ENCODE results near the gene FYCO1.

FYCO1 gene

DNA sequence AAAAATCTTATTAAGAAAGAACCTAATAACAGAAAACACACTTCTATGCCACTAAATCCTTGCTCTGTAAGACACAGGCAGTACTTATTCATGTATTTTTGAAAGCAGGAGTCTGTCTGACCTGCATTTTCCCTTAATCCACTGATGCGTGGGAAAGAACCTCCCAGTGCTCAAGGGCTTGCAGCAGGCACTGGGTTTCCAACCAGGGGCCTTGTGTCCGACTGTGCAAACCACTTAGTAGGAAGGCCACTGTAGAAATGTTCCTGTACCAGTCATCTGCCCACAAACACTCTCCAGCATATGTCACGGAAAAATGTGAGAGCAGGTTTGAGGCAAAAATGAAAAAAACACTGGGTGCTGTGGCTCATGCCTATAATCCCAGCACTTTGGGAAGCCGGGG lies 39.9 kb downstream of the FYCO1 start:
- Histone ChIP-seq H3K36me3 (ENCODE audit: control insufficient read depth in 1 of 2, insufficient read depth in 2 of 2, low read length in 2 of 2) (peaks cover 73 to 97% of the 10 kb centered on the region in 2 donors), H3K9me3 (ENCODE audit: control insufficient read depth in 1 of 2, low read length in 2 of 2) (no peaks in the 10 kb centered on the region), H3K27ac (ENCODE audit: low read depth, low read length) (no peak overlapping the region), H3K27me3 (ENCODE audit: control insufficient read depth in 1 of 2, insufficient read depth in 2 of 2, low read length in 2 of 2) (no peaks in the 10 kb centered on the region), H3K9ac (ENCODE audit: low read depth in 1 of 2, low read length in 2 of 2) (no peak overlapping the region), H3K4me3 (ENCODE audit: low read depth in 1 of 2, low read length in 2 of 2) (no peak overlapping the region), H3K4me1 (ENCODE audit: control insufficient read depth in 1 of 2, insufficient read depth in 2 of 2, low read length in 2 of 2) (no peaks in the 10 kb centered on the region)

DNA sequence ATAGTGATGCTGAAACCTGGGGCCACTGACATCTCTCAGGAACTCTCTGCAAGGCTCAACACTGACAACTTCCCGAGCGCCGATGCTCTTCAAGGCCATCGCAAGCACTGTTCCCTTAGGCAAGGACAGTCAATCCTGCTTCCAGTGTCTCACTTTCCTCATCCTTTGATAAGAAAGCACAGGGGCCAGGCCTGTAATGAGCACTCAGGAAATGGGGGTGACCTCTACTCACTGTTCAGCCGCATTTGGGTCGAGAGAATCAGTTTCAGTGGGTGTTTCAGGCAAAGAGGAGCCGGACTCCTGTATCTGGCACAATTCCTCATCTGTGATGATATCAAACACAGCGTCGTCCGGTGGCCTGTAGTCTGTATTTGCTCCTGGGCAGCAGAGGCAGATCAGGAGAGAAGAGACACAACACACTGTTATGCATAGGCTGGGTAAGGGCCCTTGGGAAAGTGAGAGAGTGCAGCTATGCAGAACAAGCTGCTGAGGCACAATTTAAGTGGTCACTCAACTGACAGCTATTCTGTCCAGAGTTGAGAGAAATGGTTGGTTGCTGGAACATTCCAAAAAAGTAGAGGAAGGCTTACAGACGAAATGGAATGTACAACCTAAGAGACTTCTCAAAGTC lies 40.5 kb downstream of the FYCO1 start:
- Histone ChIP-seq H3K27me3 (ENCODE audit: control insufficient read depth in 1 of 2, insufficient read depth in 2 of 2, low read length in 2 of 2) (no peaks in the 10 kb centered on the region), H3K36me3 (ENCODE audit: control insufficient read depth in 1 of 2, insufficient read depth in 2 of 2, low read length in 2 of 2) (peaks cover 74 to 97% of the 10 kb centered on the region in 2 donors), H3K4me1 (ENCODE audit: control insufficient read depth in 1 of 2, insufficient read depth in 2 of 2, low read length in 2 of 2) (no peaks in the 10 kb centered on the region), H3K9me3 (ENCODE audit: control insufficient read depth in 1 of 2, low read length in 2 of 2) (no peaks in the 10 kb centered on the region), H3K27ac (ENCODE audit: low read depth, low read length) (no peak overlapping the region), H3K9ac (ENCODE audit: low read depth in 1 of 2, low read length in 2 of 2) (no peak overlapping the region), H3K4me3 (ENCODE audit: low read depth in 1 of 2, low read length in 2 of 2) (no peak overlapping the region)

DNA sequence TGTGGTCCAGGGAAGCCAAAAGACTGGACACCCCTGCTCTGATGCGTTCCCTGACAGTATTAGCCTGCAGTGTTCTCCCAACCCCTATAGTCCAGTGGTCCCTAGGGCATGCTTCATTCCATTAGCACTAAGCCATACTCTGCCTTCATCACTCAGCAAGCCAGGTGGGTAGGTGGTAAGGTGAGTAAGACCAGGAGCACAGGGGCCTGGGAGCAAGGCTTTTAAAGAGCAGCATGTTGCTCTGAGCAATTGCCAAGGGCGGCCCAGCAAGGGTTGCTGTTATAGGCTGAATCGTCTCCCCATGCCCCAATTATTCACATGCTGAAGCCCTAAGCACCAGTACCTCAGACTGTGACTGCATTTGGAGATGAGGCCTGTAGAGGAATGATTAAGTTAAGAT lies 41.3 kb downstream of the FYCO1 start:
- H3K4me1 ChIP-seq (ENCODE audit: control insufficient read depth in 1 of 2, insufficient read depth in 2 of 2, low read length in 2 of 2): peaks cover 0 to 3% of the 10 kb centered on the region in 2 donors
- H3K9ac ChIP-seq (ENCODE audit: low read depth in 1 of 2, low read length in 2 of 2): no peak overlapping the region
- no peaks in the 10 kb centered on the region for H3K27me3 ChIP-seq (ENCODE audit: control insufficient read depth in 1 of 2, insufficient read depth in 2 of 2, low read length in 2 of 2)
- H3K36me3 ChIP-seq (ENCODE audit: control insufficient read depth in 1 of 2, insufficient read depth in 2 of 2, low read length in 2 of 2): peaks cover 67 to 97% of the 10 kb centered on the region in 2 donors
- no peaks in the 10 kb centered on the region for H3K9me3 ChIP-seq (ENCODE audit: control insufficient read depth in 1 of 2, low read length in 2 of 2)
- H3K27ac ChIP-seq (ENCODE audit: low read depth, low read length): no peak overlapping the region
- H3K4me3 ChIP-seq (ENCODE audit: low read depth in 1 of 2, low read length in 2 of 2): no peak overlapping the region

DNA sequence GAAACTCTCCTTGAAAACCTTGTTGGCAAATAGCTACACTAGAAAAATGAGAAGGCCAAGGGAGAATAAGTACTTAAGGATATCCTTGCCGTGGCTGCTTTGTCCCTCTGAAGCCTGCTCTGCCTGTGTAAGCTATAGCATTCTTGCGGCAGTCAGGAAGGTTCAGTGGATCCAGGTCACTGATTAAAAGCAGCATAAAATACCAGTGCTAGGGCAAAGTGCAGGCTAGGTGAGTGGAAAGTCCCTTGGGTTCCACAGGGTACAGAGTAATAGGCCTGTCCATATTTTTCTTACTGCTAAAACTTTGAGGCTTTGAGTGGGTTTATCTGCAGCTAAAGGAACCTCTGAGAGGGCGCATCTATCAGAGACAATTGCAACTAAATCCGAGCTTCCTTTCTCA lies 42.1 kb downstream of the FYCO1 start:
- Histone ChIP-seq H3K4me1 (ENCODE audit: control insufficient read depth in 1 of 2, insufficient read depth in 2 of 2, low read length in 2 of 2) (peaks cover 7 to 8% of the 10 kb centered on the region in 2 donors), H3K27ac (ENCODE audit: low read depth, low read length) (no peak overlapping the region), H3K4me3 (ENCODE audit: low read depth in 1 of 2, low read length in 2 of 2) (no peak overlapping the region), H3K9me3 (ENCODE audit: control insufficient read depth in 1 of 2, low read length in 2 of 2) (no peaks in the 10 kb centered on the region), H3K36me3 (ENCODE audit: control insufficient read depth in 1 of 2, insufficient read depth in 2 of 2, low read length in 2 of 2) (peaks cover 67 to 97% of the 10 kb centered on the region in 2 donors), H3K27me3 (ENCODE audit: control insufficient read depth in 1 of 2, insufficient read depth in 2 of 2, low read length in 2 of 2) (no peaks in the 10 kb centered on the region), H3K9ac (ENCODE audit: low read depth in 1 of 2, low read length in 2 of 2) (no peak overlapping the region)

DNA sequence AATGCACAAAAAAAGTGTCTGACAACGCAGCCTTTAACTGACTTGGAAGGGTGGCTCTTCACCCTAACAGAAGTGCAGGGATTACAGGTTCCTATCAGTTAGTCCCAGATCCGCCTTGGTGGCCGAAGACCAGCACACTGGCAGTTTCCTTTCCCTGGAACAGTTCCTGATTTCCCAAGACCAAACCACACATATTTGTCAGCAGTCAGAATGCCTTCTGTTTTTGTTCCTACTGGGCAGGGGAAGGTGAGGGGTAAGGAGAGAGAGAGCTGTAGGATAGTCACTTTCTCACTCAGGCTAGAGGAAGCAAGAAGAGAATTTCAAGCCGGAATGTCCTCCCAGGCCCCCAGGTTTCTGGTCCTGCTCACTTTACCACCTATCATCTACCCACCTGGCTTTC lies 43.2 kb downstream of the FYCO1 start:
- H3K36me3 ChIP-seq (ENCODE audit: control insufficient read depth in 1 of 2, insufficient read depth in 2 of 2, low read length in 2 of 2): peaks cover 59 to 95% of the 10 kb centered on the region in 2 donors
- no peaks in the 10 kb centered on the region for H3K27me3 ChIP-seq (ENCODE audit: control insufficient read depth in 1 of 2, insufficient read depth in 2 of 2, low read length in 2 of 2)
- H3K4me3 ChIP-seq (ENCODE audit: low read depth in 1 of 2, low read length in 2 of 2): no peak overlapping the region
- no peaks in the 10 kb centered on the region for H3K9me3 ChIP-seq (ENCODE audit: control insufficient read depth in 1 of 2, low read length in 2 of 2)
- H3K9ac ChIP-seq (ENCODE audit: low read depth in 1 of 2, low read length in 2 of 2): no peak overlapping the region
- H3K27ac ChIP-seq (ENCODE audit: low read depth, low read length): no peak overlapping the region
- H3K4me1 ChIP-seq (ENCODE audit: control insufficient read depth in 1 of 2, insufficient read depth in 2 of 2, low read length in 2 of 2): peaks cover 7 to 8% of the 10 kb centered on the region in 2 donors

DNA sequence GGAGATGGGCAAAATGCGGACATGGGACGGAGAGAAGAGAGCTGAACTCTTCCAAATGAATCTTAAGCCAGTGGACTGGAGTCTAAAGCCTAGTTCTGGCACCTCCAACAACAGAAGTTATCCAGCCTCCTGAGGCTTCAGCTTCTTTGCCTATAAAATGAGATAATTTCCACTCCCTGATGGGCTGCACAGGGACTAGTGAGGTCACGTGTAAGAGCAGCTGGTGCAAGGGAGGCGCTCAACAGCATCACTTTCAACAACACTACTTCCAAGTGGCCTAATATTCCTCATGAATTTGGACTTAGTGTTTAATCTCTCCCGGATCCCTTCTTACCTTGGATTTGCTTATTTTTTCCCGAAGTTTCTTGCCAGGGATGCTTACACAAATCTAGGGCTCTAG lies 43.7 kb downstream of the FYCO1 start:
- H3K27me3 ChIP-seq (ENCODE audit: control insufficient read depth in 1 of 2, insufficient read depth in 2 of 2, low read length in 2 of 2): no peaks in the 10 kb centered on the region
- H3K36me3 ChIP-seq (ENCODE audit: control insufficient read depth in 1 of 2, insufficient read depth in 2 of 2, low read length in 2 of 2): peaks cover 62 to 95% of the 10 kb centered on the region in 2 donors
- no peak overlapping the region for H3K9ac ChIP-seq (ENCODE audit: low read depth in 1 of 2, low read length in 2 of 2)
- H3K4me3 ChIP-seq (ENCODE audit: low read depth in 1 of 2, low read length in 2 of 2): no peak overlapping the region
- peaks cover 7 to 8% of the 10 kb centered on the region in 2 donors for H3K4me1 ChIP-seq (ENCODE audit: control insufficient read depth in 1 of 2, insufficient read depth in 2 of 2, low read length in 2 of 2)
- no peaks in the 10 kb centered on the region for H3K9me3 ChIP-seq (ENCODE audit: control insufficient read depth in 1 of 2, low read length in 2 of 2)
- no peak overlapping the region for H3K27ac ChIP-seq (ENCODE audit: low read depth, low read length)

DNA sequence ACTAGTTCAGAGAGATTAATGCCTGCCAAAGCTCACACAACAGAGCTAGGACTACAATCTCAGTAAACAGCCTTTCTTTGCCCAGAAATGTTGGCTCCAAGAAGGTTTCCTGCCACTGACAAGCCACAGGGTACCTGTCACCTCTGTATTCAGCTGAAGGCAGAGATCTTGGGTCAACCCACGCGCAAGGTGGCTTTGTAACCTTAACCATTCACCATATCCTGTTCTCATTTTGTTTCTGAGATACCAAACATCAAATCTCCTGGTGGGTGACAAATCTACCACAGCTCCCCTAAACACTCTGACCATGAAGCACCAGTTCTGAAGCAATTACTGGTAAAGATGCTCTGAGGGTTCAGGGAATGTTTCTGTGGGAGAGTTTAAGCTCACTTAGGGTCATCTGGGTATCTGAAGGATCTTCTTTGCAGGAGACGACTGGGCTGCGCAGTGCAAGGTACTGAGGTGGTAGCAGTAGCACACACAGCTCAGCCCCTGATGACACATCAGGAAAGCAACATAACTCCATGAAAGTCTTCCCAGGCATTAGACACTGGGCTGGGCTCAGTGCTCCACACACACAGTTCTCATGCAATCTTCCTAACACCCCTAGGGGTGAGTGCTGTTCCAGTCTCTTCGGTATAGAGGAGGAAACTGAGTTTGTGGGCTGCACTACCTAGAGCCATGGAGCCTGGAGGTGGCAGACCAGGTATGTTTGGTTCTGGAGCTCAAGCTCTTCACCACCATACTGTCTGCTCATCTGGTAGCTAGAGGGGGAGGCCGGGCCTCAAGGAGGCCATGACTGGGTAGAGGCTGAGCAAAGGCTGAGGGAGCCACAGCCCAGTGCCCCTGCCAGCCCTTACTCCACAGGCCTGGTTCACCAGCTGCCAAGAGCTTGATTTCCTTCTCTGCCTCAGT lies 44.7 kb downstream of the FYCO1 start:
- H3K9me3 ChIP-seq (ENCODE audit: control insufficient read depth in 1 of 2, low read length in 2 of 2): no peaks in the 10 kb centered on the region
- H3K27ac ChIP-seq (ENCODE audit: low read depth, low read length): no peak overlapping the region
- peaks cover 69 to 97% of the 10 kb centered on the region in 2 donors for H3K36me3 ChIP-seq (ENCODE audit: control insufficient read depth in 1 of 2, insufficient read depth in 2 of 2, low read length in 2 of 2)
- no peak overlapping the region for H3K4me3 ChIP-seq (ENCODE audit: low read depth in 1 of 2, low read length in 2 of 2)
- H3K27me3 ChIP-seq (ENCODE audit: control insufficient read depth in 1 of 2, insufficient read depth in 2 of 2, low read length in 2 of 2): no peaks in the 10 kb centered on the region
- peaks cover 7 to 8% of the 10 kb centered on the region in 2 donors for H3K4me1 ChIP-seq (ENCODE audit: control insufficient read depth in 1 of 2, insufficient read depth in 2 of 2, low read length in 2 of 2)
- no peak overlapping the region for H3K9ac ChIP-seq (ENCODE audit: low read depth in 1 of 2, low read length in 2 of 2)

DNA sequence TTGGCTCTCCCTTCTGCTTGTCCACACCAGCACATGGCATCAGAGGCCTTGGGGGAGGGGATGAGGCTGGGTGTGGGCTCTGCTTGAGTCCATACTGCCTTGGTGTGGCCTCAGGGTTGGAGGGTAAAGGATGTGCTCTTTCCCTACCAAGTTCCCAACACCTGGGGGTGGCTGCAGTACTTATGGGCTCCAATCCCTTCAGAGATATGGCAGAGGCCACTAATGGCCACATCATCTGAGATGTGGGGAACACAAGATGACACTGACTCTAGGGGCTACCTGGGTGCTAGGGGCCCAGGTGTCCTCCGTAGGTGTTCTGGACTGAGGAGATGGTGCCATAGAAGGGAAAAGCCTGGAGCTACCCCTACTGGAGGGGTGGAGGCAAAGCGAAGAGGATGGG lies 45.5 kb downstream of the FYCO1 start:
- Histone ChIP-seq H3K4me1 (ENCODE audit: control insufficient read depth in 1 of 2, insufficient read depth in 2 of 2, low read length in 2 of 2) (peaks cover 7 to 8% of the 10 kb centered on the region in 2 donors), H3K27ac (ENCODE audit: low read depth, low read length) (no peak overlapping the region), H3K36me3 (ENCODE audit: control insufficient read depth in 1 of 2, insufficient read depth in 2 of 2, low read length in 2 of 2) (peaks cover 64 to 94% of the 10 kb centered on the region in 2 donors), H3K27me3 (ENCODE audit: control insufficient read depth in 1 of 2, insufficient read depth in 2 of 2, low read length in 2 of 2) (no peaks in the 10 kb centered on the region), H3K9me3 (ENCODE audit: control insufficient read depth in 1 of 2, low read length in 2 of 2) (no peaks in the 10 kb centered on the region), H3K4me3 (ENCODE audit: low read depth in 1 of 2, low read length in 2 of 2) (no peak overlapping the region), H3K9ac (ENCODE audit: low read depth in 1 of 2, low read length in 2 of 2) (no peak overlapping the region)

DNA sequence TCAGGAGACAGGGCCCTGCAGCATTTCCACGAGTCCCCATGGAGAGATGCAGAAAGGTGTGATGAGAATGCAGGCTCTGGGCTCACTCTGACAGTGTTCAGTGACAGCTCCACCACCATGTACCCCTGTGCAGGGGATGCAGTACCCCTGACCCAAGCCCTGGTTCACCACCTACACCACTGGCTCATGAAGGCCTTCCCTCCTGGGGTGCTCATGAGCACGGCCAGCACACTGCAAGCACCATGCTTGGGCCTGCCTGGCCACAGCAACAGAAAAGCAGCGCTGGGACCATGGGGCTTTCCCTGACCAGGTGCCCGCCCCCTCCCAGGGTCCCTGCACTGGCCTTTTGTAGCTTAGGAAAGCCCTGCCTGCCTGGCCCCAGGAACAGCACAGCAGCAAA lies 46.2 kb downstream of the FYCO1 start:
- Histone ChIP-seq H3K36me3 (ENCODE audit: control insufficient read depth in 1 of 2, insufficient read depth in 2 of 2, low read length in 2 of 2) (peaks cover 65 to 88% of the 10 kb centered on the region in 2 donors), H3K27ac (ENCODE audit: low read depth, low read length) (no peak overlapping the region), H3K4me3 (ENCODE audit: low read depth in 1 of 2, low read length in 2 of 2) (no peak overlapping the region), H3K9ac (ENCODE audit: low read depth in 1 of 2, low read length in 2 of 2) (no peak overlapping the region), H3K4me1 (ENCODE audit: control insufficient read depth in 1 of 2, insufficient read depth in 2 of 2, low read length in 2 of 2) (peaks cover 7 to 8% of the 10 kb centered on the region in 2 donors), H3K9me3 (ENCODE audit: control insufficient read depth in 1 of 2, low read length in 2 of 2) (no peaks in the 10 kb centered on the region), H3K27me3 (ENCODE audit: control insufficient read depth in 1 of 2, insufficient read depth in 2 of 2, low read length in 2 of 2) (no peaks in the 10 kb centered on the region)

DNA sequence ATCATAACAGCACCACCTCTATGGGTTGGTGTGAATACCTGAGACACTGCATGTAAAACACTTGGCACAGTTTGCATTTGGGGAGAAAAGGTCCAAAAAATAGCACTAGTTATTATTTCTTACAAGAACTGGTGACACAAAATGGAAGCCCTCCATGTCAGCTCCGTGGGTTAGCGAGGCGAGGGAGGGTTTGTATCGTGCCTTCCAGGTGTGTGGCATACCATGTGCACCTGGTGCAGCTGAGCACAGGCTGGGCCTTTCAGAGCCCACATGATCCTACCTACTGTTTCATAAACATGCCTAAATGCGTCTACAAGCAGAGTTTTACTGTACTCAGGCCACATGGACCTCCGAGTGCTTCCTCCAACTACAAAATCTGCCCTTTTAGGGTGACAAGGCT lies 46.7 kb downstream of the FYCO1 start:
- Histone ChIP-seq H3K36me3 (ENCODE audit: control insufficient read depth in 1 of 2, insufficient read depth in 2 of 2, low read length in 2 of 2) (peaks cover 59 to 83% of the 10 kb centered on the region in 2 donors), H3K27ac (ENCODE audit: low read depth, low read length) (no peak overlapping the region), H3K4me1 (ENCODE audit: control insufficient read depth in 1 of 2, insufficient read depth in 2 of 2, low read length in 2 of 2) (peaks cover 7 to 8% of the 10 kb centered on the region in 2 donors), H3K9me3 (ENCODE audit: control insufficient read depth in 1 of 2, low read length in 2 of 2) (no peaks in the 10 kb centered on the region), H3K4me3 (ENCODE audit: low read depth in 1 of 2, low read length in 2 of 2) (peak overlapping the region in 1 of 2 donors; percentile 17), H3K27me3 (ENCODE audit: control insufficient read depth in 1 of 2, insufficient read depth in 2 of 2, low read length in 2 of 2) (no peaks in the 10 kb centered on the region), H3K9ac (ENCODE audit: low read depth in 1 of 2, low read length in 2 of 2) (no peak overlapping the region)
